ENCODE data around the gene SPON1. TPM values are rescaled to one million over a fixed set of nuclear protein-coding genes. Genes with fewer than 3 reads are reported as not detected.

The SPON1 gene
- total RNA-seq, 6 donors from 2014 or later: 12.6 to 68.9 (median 56.3) TPM

GRCh38 chr11:14042686-14043465, 80.4 kb downstream of the SPON1 start:
- WGBS, 2 donors: 93 to 95% methylated on average over 4 of the region's 4 CpGs
- no peak for DNase-seq

DNA sequence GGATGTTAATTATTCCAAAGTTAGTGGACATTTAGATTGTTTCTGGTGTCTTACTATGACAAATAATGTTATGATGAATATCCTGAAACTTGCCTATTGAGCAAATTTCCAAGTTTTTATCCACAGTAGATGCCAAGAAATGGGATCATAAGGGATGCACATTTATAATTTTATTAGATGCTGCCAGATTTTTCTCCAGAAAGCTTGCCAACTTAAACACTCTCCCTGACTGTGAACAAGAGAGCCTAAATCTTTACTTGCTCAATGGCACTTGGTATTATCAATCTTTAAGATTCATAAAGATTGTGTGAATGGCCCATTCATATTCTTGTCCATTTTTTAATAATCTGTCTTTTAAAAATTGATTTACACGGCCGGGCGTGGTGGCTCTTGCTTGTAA, 82.4 kb downstream of the SPON1 start:
- H3K4me3 ChIP-seq: no peak overlapping the region
- WGBS, 2 donors: 60 to 69% methylated on average over 3 of the region's 3 CpGs

More at GRCh38 chr11:14042686-14043465, 80.4 kb downstream of the SPON1 start:
- no peak for ATAC-seq (ENCODE audit: low FRiP score in 2 of 2)
- no peaks in the 10 kb centered on the region for H3K36me3 ChIP-seq
- H3K9me3 ChIP-seq: no peaks in the 10 kb centered on the region
- H3K4me3 ChIP-seq: no peak overlapping the region
- TF ChIP-seq CTCF (IDR thresholded peaks at IDR 0.05) (no peak), EP300 (IDR thresholded peaks at IDR 0.05) (no peak), POLR2A (IDR thresholded peaks at IDR 0.05) (no peak), POLR2AphosphoS5 (IDR thresholded peaks at IDR 0.05) (no peak)
- H3K27me3 ChIP-seq: no peaks in the 10 kb centered on the region
- H3K27ac ChIP-seq: no peak overlapping the region
- H3K4me1 ChIP-seq: no peaks in the 10 kb centered on the region

GRCh38 chr11:14045417-14045816, 82.9 kb downstream of the SPON1 start:
- Histone ChIP-seq H3K9me3 (no peaks in the 10 kb centered on the region), H3K4me1 (no peaks in the 10 kb centered on the region), H3K4me3 (no peak overlapping the region), H3K27me3 (no peaks in the 10 kb centered on the region), H3K27ac (no peak overlapping the region), H3K36me3 (no peaks in the 10 kb centered on the region)
- DNase-seq: no peak
- TF ChIP-seq EP300 (IDR thresholded peaks at IDR 0.05) (no peak), CTCF (IDR thresholded peaks at IDR 0.05) (no peak), POLR2A (IDR thresholded peaks at IDR 0.05) (no peak), POLR2AphosphoS5 (IDR thresholded peaks at IDR 0.05) (no peak)
- no peak for ATAC-seq (ENCODE audit: low FRiP score in 2 of 2)
- 94 to 96% methylated on average over 2 of the region's 2 CpGs for WGBS, 2 donors

More for the DNA sequence above, 82.4 kb downstream of the SPON1 start:
- Histone ChIP-seq H3K27ac (no peak overlapping the region), H3K36me3 (no peaks in the 10 kb centered on the region), H3K27me3 (no peaks in the 10 kb centered on the region), H3K4me1 (no peaks in the 10 kb centered on the region), H3K9me3 (no peaks in the 10 kb centered on the region)
- TF ChIP-seq POLR2A (IDR thresholded peaks at IDR 0.05) (no peak), POLR2AphosphoS5 (IDR thresholded peaks at IDR 0.05) (no peak), CTCF (IDR thresholded peaks at IDR 0.05) (no peak), EP300 (IDR thresholded peaks at IDR 0.05) (no peak)
- ATAC-seq (ENCODE audit: low FRiP score in 2 of 2): no peak
- DNase-seq: no peak

- no peaks in the 10 kb centered on the region for H3K9me3 ChIP-seq
- H3K4me3 ChIP-seq: no peak overlapping the region
- ATAC-seq (ENCODE audit: low FRiP score in 2 of 2): no peak
- H3K27ac ChIP-seq: no peak overlapping the region
- TF ChIP-seq EP300 (IDR thresholded peaks at IDR 0.05) (no peak), CTCF (IDR thresholded peaks at IDR 0.05) (no peak), POLR2A (IDR thresholded peaks at IDR 0.05) (no peak), POLR2AphosphoS5 (IDR thresholded peaks at IDR 0.05) (no peak)
- no peaks in the 10 kb centered on the region for H3K27me3 ChIP-seq
- no peaks in the 10 kb centered on the region for H3K36me3 ChIP-seq
- WGBS, 2 donors: 80 to 90% methylated on average over 3 of the region's 3 CpGs
- no peaks in the 10 kb centered on the region for H3K4me1 ChIP-seq
- no peak for DNase-seq
These were observed 89.7 kb downstream of the SPON1 start for GRCh38 chr11:14052198-14052597.
